Measurements from ENCODE around the gene RGL1. TPM values are rescaled to one million over a fixed set of nuclear protein-coding genes. Genes with fewer than 3 reads are reported as not detected.

RGL1 gene
- total and polyA plus RNA-seq, 2 donors (not counting 3 experiments of a cell fraction or from before 2014, with no cell fraction given): 19.8 to 35.3 TPM

DNA sequence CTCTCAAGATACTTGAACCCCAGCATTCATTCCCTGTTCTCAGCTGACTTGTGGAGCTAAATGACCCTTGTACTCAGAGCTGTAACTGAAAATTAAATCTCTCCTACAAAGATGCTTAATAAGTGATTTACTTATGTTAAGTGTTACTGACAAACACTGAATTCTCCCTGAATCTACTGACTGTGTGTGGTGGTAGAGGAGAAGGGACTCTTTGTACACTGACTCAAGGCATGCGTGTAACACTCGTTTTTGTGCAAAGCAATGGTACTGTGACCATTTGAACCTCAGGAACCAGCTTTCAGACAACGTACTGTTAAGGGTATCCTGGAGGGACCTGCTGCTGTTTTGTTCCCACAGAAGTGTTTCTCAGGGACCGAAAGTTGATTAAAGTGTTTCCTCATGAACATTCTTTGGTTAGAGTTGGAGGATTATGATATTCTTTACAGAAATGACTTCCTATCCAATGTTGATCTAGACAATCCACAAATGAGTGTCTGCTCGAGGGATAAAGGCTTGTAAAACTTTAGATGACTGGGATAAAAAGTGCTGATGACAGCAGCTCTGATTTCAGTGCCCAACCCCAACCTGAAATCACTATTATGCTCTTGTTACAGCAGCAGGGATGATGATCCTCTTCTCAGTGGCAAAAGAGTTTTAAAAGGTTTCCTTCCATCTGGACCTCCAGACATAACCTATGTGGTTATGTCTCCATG, 12.8 kb downstream of the RGL1 start:
- CTCF ChIA-PET: interaction anchor here (0.6 to 2.3 kb wide), 8 partner anchors 18 to 162 kb away, joined by 3 to 8 read pairs (median 4); no protein-coding TSS in a partner anchor
- H3K79me2 ChIP-seq (ENCODE audit: control insufficient read depth, insufficient read depth, low read length): peaks cover 43% of the 10 kb centered on the region
- H3K36me3 ChIP-seq (ENCODE audit: control insufficient read depth in 2 of 2, extremely low read depth in 1 of 2, insufficient read depth in 2 of 2, low read length in 2 of 2): no peaks in the 10 kb centered on the region
- BruUV-seq (replicated peaks): TSS peak; percentile 13
- H3K9ac ChIP-seq (replicated peaks; ENCODE audit: extremely low read depth, insufficient read depth, low read length): no peak overlapping the region
- H2AFZ ChIP-seq (ENCODE audit: low read depth, low read length): no peak overlapping the region
- H3K4me2 ChIP-seq (ENCODE audit: insufficient read depth, low read length): peak overlapping the region; percentile 52
- peaks cover 38% of the 10 kb centered on the region for H3K4me1 ChIP-seq (ENCODE audit: control insufficient read depth, extremely low read depth, insufficient read depth, low read length)
- POLR2A ChIA-PET: no interaction called here
- H4K20me1 ChIP-seq (replicated peaks; ENCODE audit: control insufficient read depth, extremely low read depth, insufficient read depth, low read length): no peaks in the 10 kb centered on the region
- H3K27ac ChIP-seq (ENCODE audit: insufficient read depth, low read depth, low read length): no peak overlapping the region
- intact Hi-C loops (cut with micrococcal nuclease) (loop anchor here (1.0 to 2.0 kb wide), 2 partner anchors 21 to 25 kb away; no protein-coding TSS in a partner anchor), dilution Hi-C loops (cut with MboI; ENCODE audit: extremely low pct_ligation_motif_present, low sequenced_read_pairs) (no loop called here)
- H3K27me3 ChIP-seq (ENCODE audit: control insufficient read depth in 2 of 2, insufficient read depth in 2 of 2, low read length in 2 of 2): no peaks in the 10 kb centered on the region
- TF ChIP-seq MYC (IDR thresholded peaks at IDR 0.05; ENCODE audit: low read depth, low read length) (no peak), POLR2AphosphoS5 (IDR thresholded peaks at IDR 0.05; ENCODE audit: insufficient read depth, low read depth, low read length) (no peak), EZH2 (IDR thresholded peaks at IDR 0.05; ENCODE audit: borderline replicate concordance, low read depth, low read length, severe bottlenecking) (no peak)
- TF ChIP-seq, protein P1, sequence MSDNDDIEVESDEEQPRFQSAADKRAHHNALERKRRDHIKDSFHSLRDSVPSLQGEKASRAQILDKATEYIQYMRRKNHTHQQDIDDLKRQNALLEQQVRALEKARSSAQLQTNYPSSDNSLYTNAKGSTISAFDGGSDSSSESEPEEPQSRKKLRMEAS (IDR thresholded peaks at IDR 0.05; ENCODE audit: insufficient read depth, insufficient read length): no peak
- no peak for FAIRE-seq
- H3K4me3 ChIP-seq (replicated peaks in 1 of 3; ENCODE audit: insufficient read depth in 1 of 3, low read depth in 1 of 3, low read length in 3 of 3): no peak overlapping the region
- no peaks in the 10 kb centered on the region for H3K9me1 ChIP-seq (replicated peaks; ENCODE audit: control insufficient read depth, extremely low read depth, insufficient read depth, low read length)
- peak; percentile 63 for DNase-seq (ENCODE audit: low read depth, low spot score)
- no peaks in the 10 kb centered on the region for H3K9me3 ChIP-seq (replicated peaks; ENCODE audit: control insufficient read depth, insufficient read depth, low read length)

DNA sequence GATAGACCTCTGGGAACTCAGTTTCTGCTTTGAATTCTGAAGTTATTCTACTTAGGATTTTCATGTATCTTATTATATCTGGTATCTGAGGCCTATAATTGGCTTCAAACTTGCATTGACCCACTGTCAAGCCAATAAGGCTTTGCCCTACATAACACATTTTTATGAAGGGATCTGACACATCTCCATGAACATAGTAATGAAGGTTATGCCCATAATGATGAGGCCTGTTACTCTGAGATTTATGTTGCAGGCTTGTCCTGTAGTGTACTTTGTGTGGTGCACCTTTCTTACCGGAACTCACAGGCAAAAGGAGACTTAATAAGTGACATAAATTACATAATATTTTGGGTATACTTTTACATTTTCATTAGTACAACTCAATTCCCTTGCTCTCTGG, 14.1 kb downstream of the RGL1 start:
- DNase-seq (ENCODE audit: low read depth, low spot score) (no peak), FAIRE-seq (no peak)
- Histone ChIP-seq H4K20me1 (replicated peaks; ENCODE audit: control insufficient read depth, extremely low read depth, insufficient read depth, low read length) (no peaks in the 10 kb centered on the region), H3K9me3 (replicated peaks; ENCODE audit: control insufficient read depth, insufficient read depth, low read length) (no peaks in the 10 kb centered on the region), H3K9ac (replicated peaks; ENCODE audit: extremely low read depth, insufficient read depth, low read length) (no peak overlapping the region), H3K79me2 (ENCODE audit: control insufficient read depth, insufficient read depth, low read length) (peaks cover 40% of the 10 kb centered on the region), H3K27ac (ENCODE audit: insufficient read depth, low read depth, low read length) (no peak overlapping the region), H2AFZ (ENCODE audit: low read depth, low read length) (no peak overlapping the region), H3K27me3 (ENCODE audit: control insufficient read depth in 2 of 2, insufficient read depth in 2 of 2, low read length in 2 of 2) (no peaks in the 10 kb centered on the region), H3K4me1 (ENCODE audit: control insufficient read depth, extremely low read depth, insufficient read depth, low read length) (peaks cover 33% of the 10 kb centered on the region), H3K9me1 (replicated peaks; ENCODE audit: control insufficient read depth, extremely low read depth, insufficient read depth, low read length) (no peaks in the 10 kb centered on the region), H3K36me3 (ENCODE audit: control insufficient read depth in 2 of 2, extremely low read depth in 1 of 2, insufficient read depth in 2 of 2, low read length in 2 of 2) (no peaks in the 10 kb centered on the region), H3K4me2 (ENCODE audit: insufficient read depth, low read length) (no peak overlapping the region), H3K4me3 (replicated peaks in 1 of 3; ENCODE audit: insufficient read depth in 1 of 3, low read depth in 1 of 3, low read length in 3 of 3) (no peak overlapping the region)
- no TSS peak for BruUV-seq (replicated peaks)
- ChIA-PET CTCF (interaction anchor here (2.3 kb wide), 1 partner anchor 97 kb away, joined by 8 read pairs; no protein-coding TSS in a partner anchor), POLR2A (no interaction called here)
- intact Hi-C loops (cut with micrococcal nuclease) (no loop called here), dilution Hi-C loops (cut with MboI; ENCODE audit: extremely low pct_ligation_motif_present, low sequenced_read_pairs) (no loop called here)
- TF ChIP-seq JUN (IDR thresholded peaks at IDR 0.05; ENCODE audit: borderline replicate concordance, insufficient read depth, insufficient read length, low read depth) (no peak), POLR2A (IDR thresholded peaks at IDR 0.05; ENCODE audit: low read depth, low read length) (no peak)
- TF ChIP-seq, protein P2, sequence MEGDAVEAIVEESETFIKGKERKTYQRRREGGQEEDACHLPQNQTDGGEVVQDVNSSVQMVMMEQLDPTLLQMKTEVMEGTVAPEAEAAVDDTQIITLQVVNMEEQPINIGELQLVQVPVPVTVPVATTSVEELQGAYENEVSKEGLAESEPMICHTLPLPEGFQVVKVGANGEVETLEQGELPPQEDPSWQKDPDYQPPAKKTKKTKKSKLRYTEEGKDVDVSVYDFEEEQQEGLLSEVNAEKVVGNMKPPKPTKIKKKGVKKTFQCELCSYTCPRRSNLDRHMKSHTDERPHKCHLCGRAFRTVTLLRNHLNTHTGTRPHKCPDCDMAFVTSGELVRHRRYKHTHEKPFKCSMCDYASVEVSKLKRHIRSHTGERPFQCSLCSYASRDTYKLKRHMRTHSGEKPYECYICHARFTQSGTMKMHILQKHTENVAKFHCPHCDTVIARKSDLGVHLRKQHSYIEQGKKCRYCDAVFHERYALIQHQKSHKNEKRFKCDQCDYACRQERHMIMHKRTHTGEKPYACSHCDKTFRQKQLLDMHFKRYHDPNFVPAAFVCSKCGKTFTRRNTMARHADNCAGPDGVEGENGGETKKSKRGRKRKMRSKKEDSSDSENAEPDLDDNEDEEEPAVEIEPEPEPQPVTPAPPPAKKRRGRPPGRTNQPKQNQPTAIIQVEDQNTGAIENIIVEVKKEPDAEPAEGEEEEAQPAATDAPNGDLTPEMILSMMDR (IDR thresholded peaks at IDR 0.05; ENCODE audit: extremely low read depth in 1 of 2, insufficient read depth in 1 of 2, low read depth in 1 of 2, low read length in 2 of 2): no peak

Measured in endothelial cell of umbilical vein (primary cell).